MM.1S (cell line): ENCODE measurements around the gene POC5.

Experiments used
- DNase-seq: peaks from one replicate; pipeline ENCODE4 v3.0.0-alpha.2; 2015
- H2AFZ ChIP-seq: fragments of 300-600 bp; sonication (generic); 2 replicates; pipeline ENCODE4 v1.6.0; 2016; ENCODE audit warnings: antibody characterized with exemption, low read length
- H3F3A ChIP-seq: fragments of 300-600 bp; sonication (generic); 2 replicates; pipeline ENCODE4 v1.6.1; 2016; ENCODE audit warnings: mild to moderate bottlenecking, antibody characterized with exemption, low read length, moderate library complexity, mixed read lengths; ENCODE audit not compliant: insufficient read depth
- H3K27ac ChIP-seq: fragments of 300-600 bp; sonication (generic); 2 replicates; pipeline ENCODE4 v1.5.1; 2016; ENCODE audit warnings: mild to moderate bottlenecking, low read length
- H3K27me3 ChIP-seq: fragments of 300-600 bp; sonication (generic); replicated peaks from 2 replicates; pipeline ENCODE4 v1.6.0; 2016; ENCODE audit warnings: low read length; ENCODE audit not compliant: insufficient read depth
- H3K36me3 ChIP-seq: fragments of 300-600 bp; sonication (generic); replicated peaks from 2 replicates; pipeline ENCODE4 v1.6.1; 2016; ENCODE audit warnings: mild to moderate bottlenecking, low read length, mixed read lengths; ENCODE audit not compliant: insufficient read depth
- H3K4me1 ChIP-seq: fragments of 300-600 bp; sonication (generic); 2 replicates; pipeline ENCODE4 v1.6.1; 2016; ENCODE audit warnings: low read length, mixed read lengths
- H3K4me2 ChIP-seq: fragments of 300-600 bp; sonication (generic); 2 replicates; pipeline ENCODE4 v1.6.0; 2016; ENCODE audit warnings: low read depth, low read length
- H3K4me3 ChIP-seq: fragments of 300-600 bp; sonication (generic); 2 replicates; pipeline ENCODE4 v1.5.1; 2016; ENCODE audit warnings: low read length, mixed read lengths
- H3K79me2 ChIP-seq: fragments of 300-600 bp; sonication (generic); 2 replicates; pipeline ENCODE4 v1.6.1; 2016; ENCODE audit warnings: mixed run types, low read length, mixed read lengths
- H3K9ac ChIP-seq: fragments of 300-600 bp; sonication (generic); 2 replicates; pipeline ENCODE4 v1.6.1; 2016; ENCODE audit warnings: low read length, mixed read lengths
- H3K9me2 ChIP-seq: fragments of 300-600 bp; sonication (generic); replicated peaks from 2 replicates; pipeline ENCODE4 v1.6.1; 2016; ENCODE audit warnings: mild to moderate bottlenecking, low read length, mixed read lengths; ENCODE audit not compliant: insufficient read depth
- H3K9me3 ChIP-seq: fragments of 300-600 bp; sonication (generic); replicated peaks from 2 replicates; pipeline ENCODE4 v1.6.1; 2016; ENCODE audit warnings: mild to moderate bottlenecking, low read length, mixed read lengths; ENCODE audit not compliant: insufficient read depth
- H4K20me1 ChIP-seq: fragments of 300-600 bp; sonication (generic); 2 replicates; pipeline ENCODE4 v1.6.1; 2016; ENCODE audit warnings: mild to moderate bottlenecking, low read length, moderate library complexity, mixed read lengths; ENCODE audit not compliant: insufficient read depth
- CTCF ChIP-seq: fragments of 300-600 bp; sonication (generic); IDR thresholded peaks from 2 replicates; pipeline ENCODE4 v1.5.1; 2016; ENCODE audit warnings: antibody characterized with exemption, low read length, mixed read lengths
- EZH2 ChIP-seq: fragments of 300-600 bp; sonication (generic); optimal IDR thresholded peaks from 2 replicates; pipeline ENCODE3; 2017; ENCODE audit warnings: low read depth, mild to moderate bottlenecking, antibody characterized with exemption, low read length, mixed read lengths
- EZH2phosphoT487 ChIP-seq: fragments of 300-600 bp; sonication (generic); IDR thresholded peaks from 2 replicates; pipeline ENCODE4 v1.6.1; 2018; ENCODE audit warnings: antibody characterized with exemption, low read length

Gene POC5

GRCh38 chr5:75721573-75721972, 4.3 kb upstream of the POC5 start:
- Histone ChIP-seq H3F3A (peaks cover 6% of the 10 kb centered on the region; the same call in 1 of the 2 replicates), H3K36me3 (no peaks in the 10 kb centered on the region), H3K9me2 (no peaks in the 10 kb centered on the region), H3K4me2 (no peak overlapping the region), H3K79me2 (peaks cover 5% of the 10 kb centered on the region), H3K4me1 (no peaks in the 10 kb centered on the region), H4K20me1 (no peaks in the 10 kb centered on the region), H2AFZ (no peak overlapping the region), H3K27me3 (no peaks in the 10 kb centered on the region), H3K9ac (no peak overlapping the region), H3K27ac (no peak overlapping the region), H3K9me3 (no peaks in the 10 kb centered on the region), H3K4me3 (no peak overlapping the region)
- no peak for TF ChIP-seq EZH2
- no peak for TF ChIP-seq EZH2phosphoT487
- no peak for TF ChIP-seq CTCF
- DNase-seq = no peak

- no peak for DNase-seq
- Histone ChIP-seq H3K9me2 (no peaks in the 10 kb centered on the region), H3K4me2 (no peak overlapping the region), H3K4me3 (no peak overlapping the region), H2AFZ (no peak overlapping the region), H3K9ac (no peak overlapping the region), H3K27ac (no peak overlapping the region), H4K20me1 (no peaks in the 10 kb centered on the region), H3K36me3 (no peaks in the 10 kb centered on the region), H3K9me3 (no peaks in the 10 kb centered on the region), H3K4me1 (0 out of 2 replicates have a peak, but pooled peaks cover 1% of the 10 kb centered on the region), H3F3A (peaks cover 6% of the 10 kb centered on the region; the same call in 1 of the 2 replicates), H3K79me2 (peaks cover 12% of the 10 kb centered on the region), H3K27me3 (no peaks in the 10 kb centered on the region)
- no peak for TF ChIP-seq EZH2phosphoT487
- TF ChIP-seq CTCF = no peak
- TF ChIP-seq EZH2 = no peak
Observed at GRCh38 chr5:75720882-75721281, 3.6 kb upstream of the POC5 start.

DNA sequence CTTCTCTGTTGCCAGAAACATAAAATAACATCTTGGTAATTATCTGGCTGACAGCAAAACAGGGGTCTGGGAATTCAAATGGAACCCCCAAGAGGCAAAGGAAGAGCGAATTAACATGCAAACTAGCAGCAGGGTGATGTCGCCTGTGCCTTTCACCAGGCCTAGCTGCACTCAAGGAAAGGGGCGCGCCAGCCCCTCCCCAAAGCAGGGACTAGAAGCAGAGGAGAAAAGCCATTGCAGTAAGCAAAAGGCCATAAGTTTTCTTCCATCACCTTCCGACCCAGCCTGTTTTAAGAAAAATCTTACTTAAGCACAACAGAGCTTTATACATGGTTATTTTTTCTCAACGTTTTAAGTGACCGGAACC, 539 bp downstream of the POC5 start:
- Histone ChIP-seq H3K9me2 (no peaks in the 10 kb centered on the region), H3K27ac (peak overlapping the region; percentile 93), H3K27me3 (no peaks in the 10 kb centered on the region), H2AFZ (peak overlapping the region; percentile 66), H3K4me1 (0 out of 2 replicates have a peak, but pooled peaks cover 6% of the 10 kb centered on the region), H3K9me3 (no peaks in the 10 kb centered on the region), H4K20me1 (0 out of 2 replicates have a peak, but pooled peaks cover 5% of the 10 kb centered on the region), H3K79me2 (peaks cover 53% of the 10 kb centered on the region), H3K9ac (peak overlapping the region; percentile 86), H3F3A (peaks cover 6% of the 10 kb centered on the region; the same call in 1 of the 2 replicates), H3K4me3 (peak overlapping the region; percentile 88), H3K36me3 (no peaks in the 10 kb centered on the region; the same call in 1 of the 2 replicates), H3K4me2 (peak overlapping the region; percentile 63)
- TF ChIP-seq EZH2 = no peak
- TF ChIP-seq CTCF = no peak
- no peak for TF ChIP-seq EZH2phosphoT487
- no peak for DNase-seq
